Subcutaneous adipose tissue (tissue), 4 donors: ENCODE data around the gene ORC4. TPM values are rescaled to one million over a fixed set of nuclear protein-coding genes. Genes with fewer than 3 reads are reported as not detected.

Experiments used
- CTCF ChIP-seq: fragments of 450-650 bp; IDR thresholded peaks from one replicate; pipeline ENCODE4 v1.5.1; 2016; ENCODE audit warnings: low read depth, mild to moderate bottlenecking, control low read depth, antibody characterized with exemption, moderate library complexity
- total RNA-seq, 4 donors: library from RNA; depleted of rRNA; stranded (reverse); fragments of >200 nt; gene quantifications; one replicate each; pipeline ENCODE4 v1.1.0, GENCODE V29; 2016

The ORC4 gene
- total RNA-seq, 4 donors from 2014 or later: 15.8 to 50.1 (median 36.8) TPM

- no peak for TF ChIP-seq CTCF
Observed at GRCh38 chr2:147882631-147883030, 137.9 kb downstream of the ORC4 start.

Other genes with a start within 250 kb of the ORC4 start
- 10 to 100 TPM; 21.1 to 32.4 (median 22.6) TPM for gene ACVR2A, start 175.7 kb downstream of the ORC4 start, total RNA-seq
- gene MBD5, start 354 bp upstream of the ORC4 start, total RNA-seq: 10 to 100 TPM; 29.4 to 35.0 (median 32.9) TPM